ENCODE results near the gene PPP1R12C. TPM values are rescaled to one million over a fixed set of nuclear protein-coding genes. Genes with fewer than 3 reads are reported as not detected.

The PPP1R12C gene
- total RNA-seq, 1 experiment from 2014 or later: 79.9 TPM

DNA sequence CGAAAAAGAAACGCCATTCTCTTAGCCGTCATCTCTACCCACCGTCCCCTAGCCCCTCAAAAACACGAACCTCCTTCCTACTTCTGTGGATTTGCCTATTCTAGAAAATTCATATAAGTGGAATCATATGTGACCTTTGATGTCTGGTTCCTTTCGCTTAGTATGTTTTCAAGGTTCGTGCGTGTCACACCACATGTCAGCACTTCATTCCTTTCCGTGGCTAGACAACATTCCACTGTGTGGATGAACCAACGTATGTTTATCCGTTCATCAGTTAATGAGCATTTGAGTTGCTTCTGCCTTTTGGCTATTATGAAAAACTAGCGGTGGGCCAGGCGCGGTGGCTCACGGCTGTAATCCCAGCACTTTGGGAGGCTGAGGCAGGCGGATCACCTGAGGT is 14.0 kb upstream of the PPP1R12C start:
- no peak overlapping the region for H4K91ac ChIP-seq (ENCODE audit: insufficient read length, low read depth, low read length)
- Mint-ChIP-seq H3K27me3 (ENCODE audit: low read depth) (peaks cover 1% of the 10 kb centered on the region; the same call in 1 of the 2 replicates), H3K4me3 (no peak overlapping the region), H3K36me3 (ENCODE audit: insufficient read depth in 1 of 3, low read depth in 3 of 3) (peaks cover 7 to 34% (median 17%) of the 10 kb centered on the region in 3 experiments), H3K27ac (no peak overlapping the region; a peak in 1 of 7 replicates), H3K4me1 (peaks cover 13 to 32% of the 10 kb centered on the region in 2 experiments), H3K9me3 (no peaks in the 10 kb centered on the region)
- H3K4ac ChIP-seq (ENCODE audit: low read depth, low read length): no peak overlapping the region
- no peaks in the 10 kb centered on the region for H3K4me1 ChIP-seq (ENCODE audit: insufficient read depth, low read length)
- WGBS (ENCODE audit: extremely low coverage, insufficient read length, low lambda C conversion rate): no CpG with 5 or more reads among the region's 16 CpGs
- H3K18ac ChIP-seq (ENCODE audit: insufficient read length, low read depth, low read length): no peak overlapping the region
- H3K14ac ChIP-seq (ENCODE audit: insufficient read depth, low read length): no peak overlapping the region
- H3K9ac ChIP-seq (ENCODE audit: extremely low read depth, insufficient read length, low read length): no peak overlapping the region
- no peak overlapping the region for H2BK120ac ChIP-seq (ENCODE audit: low read depth, low read length, poor library complexity, severe bottlenecking)
- no peak overlapping the region for H2BK12ac ChIP-seq (ENCODE audit: insufficient read length, low read depth, low read length)
- H4K5ac ChIP-seq (ENCODE audit: insufficient read length, low read depth, low read length): no peak overlapping the region
- no peak overlapping the region for H2AFZ ChIP-seq (ENCODE audit: low read length)
- H3T11ph ChIP-seq (ENCODE audit: low read length): no peak overlapping the region
- H2AK5ac ChIP-seq (ENCODE audit: insufficient read length, low read length): no peak overlapping the region
- H3K23me2 ChIP-seq (ENCODE audit: insufficient read length, low read depth, low read length, poor library complexity, severe bottlenecking): no peaks in the 10 kb centered on the region
- TF ChIP-seq, protein P1, sequence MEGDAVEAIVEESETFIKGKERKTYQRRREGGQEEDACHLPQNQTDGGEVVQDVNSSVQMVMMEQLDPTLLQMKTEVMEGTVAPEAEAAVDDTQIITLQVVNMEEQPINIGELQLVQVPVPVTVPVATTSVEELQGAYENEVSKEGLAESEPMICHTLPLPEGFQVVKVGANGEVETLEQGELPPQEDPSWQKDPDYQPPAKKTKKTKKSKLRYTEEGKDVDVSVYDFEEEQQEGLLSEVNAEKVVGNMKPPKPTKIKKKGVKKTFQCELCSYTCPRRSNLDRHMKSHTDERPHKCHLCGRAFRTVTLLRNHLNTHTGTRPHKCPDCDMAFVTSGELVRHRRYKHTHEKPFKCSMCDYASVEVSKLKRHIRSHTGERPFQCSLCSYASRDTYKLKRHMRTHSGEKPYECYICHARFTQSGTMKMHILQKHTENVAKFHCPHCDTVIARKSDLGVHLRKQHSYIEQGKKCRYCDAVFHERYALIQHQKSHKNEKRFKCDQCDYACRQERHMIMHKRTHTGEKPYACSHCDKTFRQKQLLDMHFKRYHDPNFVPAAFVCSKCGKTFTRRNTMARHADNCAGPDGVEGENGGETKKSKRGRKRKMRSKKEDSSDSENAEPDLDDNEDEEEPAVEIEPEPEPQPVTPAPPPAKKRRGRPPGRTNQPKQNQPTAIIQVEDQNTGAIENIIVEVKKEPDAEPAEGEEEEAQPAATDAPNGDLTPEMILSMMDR (conservative IDR thresholded peaks at IDR 0.05): no peak
- H2BK5ac ChIP-seq (ENCODE audit: insufficient read length, low read length): no peak overlapping the region
- no peak overlapping the region for H3K27ac ChIP-seq (ENCODE audit: insufficient read length, low read depth, low read length)
- H3K23ac ChIP-seq (ENCODE audit: insufficient read length, low read depth, low read length): no peak overlapping the region
- no peaks in the 10 kb centered on the region for H3K9me3 ChIP-seq (ENCODE audit: control insufficient read depth, low read depth, low read length)
- H3K79me1 ChIP-seq (ENCODE audit: insufficient read depth, low read depth, low read length, poor library complexity, severe bottlenecking): no peaks in the 10 kb centered on the region
- no peak for DNase-seq
- no peaks in the 10 kb centered on the region for H3K79me2 ChIP-seq (ENCODE audit: insufficient read depth, low read length)
- no peaks in the 10 kb centered on the region for H4K20me1 ChIP-seq (ENCODE audit: control insufficient read depth, insufficient read depth, insufficient read length)
- no peak overlapping the region for H3K4me2 ChIP-seq (ENCODE audit: insufficient read depth, insufficient read length, low read length)
- H2BK20ac ChIP-seq (ENCODE audit: low read depth, low read length, poor library complexity, severe bottlenecking): no peak overlapping the region
- no peaks in the 10 kb centered on the region for H3K27me3 ChIP-seq (ENCODE audit: insufficient read depth, low read length)
- H2BK15ac ChIP-seq (ENCODE audit: low read depth, low read length): no peak overlapping the region
- H4K8ac ChIP-seq (replicated peaks; ENCODE audit: insufficient read length, low read depth, low read length): no peak overlapping the region
- no peak overlapping the region for H3K56ac ChIP-seq (ENCODE audit: insufficient read length, low read depth, low read length)

All from H9 (cell line).